ENCODE results near the gene TMEM123.
A peak's percentile ranks its signal among the peaks of the same experiment; 100 is the strongest.

Gene TMEM123

DNA sequence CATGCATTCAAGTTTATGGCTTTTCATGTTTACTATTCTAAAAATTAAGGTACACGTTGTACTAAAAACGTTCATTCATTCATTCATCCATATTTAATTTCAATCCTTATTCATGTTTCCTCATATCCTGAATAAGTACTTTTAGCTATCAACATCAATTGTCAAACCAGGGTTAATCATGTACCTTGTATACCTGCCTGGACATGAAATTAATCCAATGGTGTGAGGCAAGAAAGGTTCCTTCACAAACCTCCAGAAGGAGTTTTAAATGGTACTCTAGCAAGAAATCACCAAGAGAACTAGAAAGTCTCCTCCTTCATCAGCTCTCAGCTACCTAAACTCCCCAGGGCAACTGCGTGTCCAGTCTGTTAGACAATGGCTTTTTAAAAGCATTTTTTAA, 33.4 kb downstream of the TMEM123 start:
- 0 out of 2 replicates have a peak, but pooled peaks cover 3% of the 10 kb centered on the region for H3K9me3 ChIP-seq (ENCODE audit: insufficient read depth, low read depth, low read length)
- no peaks in the 10 kb centered on the region for H3K9me2 ChIP-seq (replicated peaks; ENCODE audit: low read depth, low read length)
- H3K4me1 ChIP-seq (ENCODE audit: insufficient read depth, low read length, poor library complexity, severe bottlenecking), result peaks cover 48% of the 10 kb centered on the region
- H3K9ac ChIP-seq (ENCODE audit: low read depth, low read length, poor library complexity, severe bottlenecking), result no peak overlapping the region
- H3F3A ChIP-seq (ENCODE audit: low read depth), result peaks cover 4% of the 10 kb centered on the region
- H3K4me3 ChIP-seq (ENCODE audit: low read length, poor library complexity, severe bottlenecking), result no peak overlapping the region
- TF ChIP-seq, protein P1, sequence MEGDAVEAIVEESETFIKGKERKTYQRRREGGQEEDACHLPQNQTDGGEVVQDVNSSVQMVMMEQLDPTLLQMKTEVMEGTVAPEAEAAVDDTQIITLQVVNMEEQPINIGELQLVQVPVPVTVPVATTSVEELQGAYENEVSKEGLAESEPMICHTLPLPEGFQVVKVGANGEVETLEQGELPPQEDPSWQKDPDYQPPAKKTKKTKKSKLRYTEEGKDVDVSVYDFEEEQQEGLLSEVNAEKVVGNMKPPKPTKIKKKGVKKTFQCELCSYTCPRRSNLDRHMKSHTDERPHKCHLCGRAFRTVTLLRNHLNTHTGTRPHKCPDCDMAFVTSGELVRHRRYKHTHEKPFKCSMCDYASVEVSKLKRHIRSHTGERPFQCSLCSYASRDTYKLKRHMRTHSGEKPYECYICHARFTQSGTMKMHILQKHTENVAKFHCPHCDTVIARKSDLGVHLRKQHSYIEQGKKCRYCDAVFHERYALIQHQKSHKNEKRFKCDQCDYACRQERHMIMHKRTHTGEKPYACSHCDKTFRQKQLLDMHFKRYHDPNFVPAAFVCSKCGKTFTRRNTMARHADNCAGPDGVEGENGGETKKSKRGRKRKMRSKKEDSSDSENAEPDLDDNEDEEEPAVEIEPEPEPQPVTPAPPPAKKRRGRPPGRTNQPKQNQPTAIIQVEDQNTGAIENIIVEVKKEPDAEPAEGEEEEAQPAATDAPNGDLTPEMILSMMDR (conservative IDR thresholded peaks at IDR 0.05; ENCODE audit: low read length), result no peak
- TF ChIP-seq EZH2phosphoT487 (IDR thresholded peaks at IDR 0.05; ENCODE audit: borderline replicate concordance), result no peak
- H2AFZ ChIP-seq (ENCODE audit: low read length), result no peak overlapping the region
- H3K4me2 ChIP-seq (ENCODE audit: low read depth, low read length, poor library complexity, severe bottlenecking), result no peak overlapping the region
- H4K20me1 ChIP-seq (ENCODE audit: insufficient read depth, low read length, poor library complexity, severe bottlenecking), result peaks cover 100% of the 10 kb centered on the region
- peaks cover 40% of the 10 kb centered on the region for H3K36me3 ChIP-seq (ENCODE audit: insufficient read depth, low read length)
- peaks cover 100% of the 10 kb centered on the region for H3K79me2 ChIP-seq (ENCODE audit: insufficient read depth, low read length)
- H3K27me3 ChIP-seq (ENCODE audit: insufficient read depth, low read length, poor library complexity, severe bottlenecking), result no peaks in the 10 kb centered on the region

DNA sequence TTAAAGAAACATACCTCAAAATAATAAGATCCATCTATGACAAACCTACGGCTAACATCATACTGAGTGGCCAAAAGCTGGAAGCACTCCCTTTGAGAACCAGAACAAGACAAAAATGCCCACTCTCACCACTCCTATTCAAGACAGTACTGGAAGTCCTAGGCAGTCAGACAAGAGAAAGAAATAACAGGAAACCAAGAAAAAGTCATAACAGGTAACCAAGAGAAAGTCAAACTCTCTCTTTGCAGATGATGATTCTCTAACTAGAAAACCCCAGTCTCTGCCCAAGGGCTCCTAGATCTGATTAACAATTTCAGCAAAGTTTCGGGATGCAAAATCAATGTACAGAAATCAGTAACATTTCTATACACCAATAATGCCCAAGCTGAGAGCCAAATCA, 35.6 kb downstream of the TMEM123 start:
- Histone ChIP-seq H3K9me2 (replicated peaks; ENCODE audit: low read depth, low read length) (no peaks in the 10 kb centered on the region), H3K4me2 (ENCODE audit: low read depth, low read length, poor library complexity, severe bottlenecking) (peak overlapping the region; percentile 9), H4K20me1 (ENCODE audit: insufficient read depth, low read length, poor library complexity, severe bottlenecking) (peaks cover 100% of the 10 kb centered on the region), H3K79me2 (ENCODE audit: insufficient read depth, low read length) (peaks cover 100% of the 10 kb centered on the region), H2AFZ (ENCODE audit: low read length) (no peak overlapping the region), H3F3A (ENCODE audit: low read depth) (peaks cover 4% of the 10 kb centered on the region), H3K4me3 (ENCODE audit: low read length, poor library complexity, severe bottlenecking) (no peak overlapping the region), H3K4me1 (ENCODE audit: insufficient read depth, low read length, poor library complexity, severe bottlenecking) (peaks cover 42% of the 10 kb centered on the region), H3K9ac (ENCODE audit: low read depth, low read length, poor library complexity, severe bottlenecking) (no peak overlapping the region), H3K9me3 (ENCODE audit: insufficient read depth, low read depth, low read length) (0 out of 2 replicates have a peak, but pooled peaks cover 3% of the 10 kb centered on the region), H3K27me3 (ENCODE audit: insufficient read depth, low read length, poor library complexity, severe bottlenecking) (no peaks in the 10 kb centered on the region), H3K36me3 (ENCODE audit: insufficient read depth, low read length) (peaks cover 32% of the 10 kb centered on the region)
- no peak for TF ChIP-seq EZH2phosphoT487 (IDR thresholded peaks at IDR 0.05; ENCODE audit: borderline replicate concordance)
- TF ChIP-seq, protein P1 (conservative IDR thresholded peaks at IDR 0.05; ENCODE audit: low read length), result no peak

DNA sequence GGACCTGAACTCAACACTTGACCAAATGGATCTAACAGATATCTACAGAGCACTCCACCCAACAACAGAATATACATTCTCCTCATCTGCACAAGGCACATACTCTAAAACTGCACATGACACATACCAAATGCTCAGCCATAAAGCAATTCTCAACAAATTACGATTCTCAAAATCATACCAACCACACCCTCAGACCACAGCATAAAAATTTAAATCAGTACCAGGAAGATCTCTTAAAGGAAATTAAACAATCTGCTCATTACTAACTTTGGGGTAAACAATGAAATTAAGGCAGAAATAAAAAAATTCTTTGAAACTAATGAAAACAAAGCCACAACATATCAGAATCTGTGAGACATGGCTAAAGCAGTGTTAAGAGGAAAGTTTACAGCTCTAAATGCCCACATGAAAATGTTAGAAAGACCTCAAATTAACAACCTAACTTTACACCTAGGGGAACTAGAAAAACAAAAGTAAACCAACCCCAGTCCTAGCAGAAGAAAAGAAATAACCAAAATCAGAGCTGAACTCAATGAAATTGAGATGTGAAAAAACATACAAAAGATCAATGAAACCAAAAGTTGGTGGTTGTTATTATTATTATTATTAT, 37.2 kb downstream of the TMEM123 start:
- peaks cover 100% of the 10 kb centered on the region for H3K79me2 ChIP-seq (ENCODE audit: insufficient read depth, low read length)

More for the DNA sequence above, 37.2 kb downstream of the TMEM123 start:
- peaks cover 27% of the 10 kb centered on the region for H3K4me1 ChIP-seq (ENCODE audit: insufficient read depth, low read length, poor library complexity, severe bottlenecking)
- H3K4me2 ChIP-seq (ENCODE audit: low read depth, low read length, poor library complexity, severe bottlenecking), result no peak overlapping the region
- no peak overlapping the region for H3K4me3 ChIP-seq (ENCODE audit: low read length, poor library complexity, severe bottlenecking)
- TF ChIP-seq, protein P1 (conservative IDR thresholded peaks at IDR 0.05; ENCODE audit: low read length), result no peak
- TF ChIP-seq EZH2phosphoT487 (IDR thresholded peaks at IDR 0.05; ENCODE audit: borderline replicate concordance), result no peak
- H4K20me1 ChIP-seq (ENCODE audit: insufficient read depth, low read length, poor library complexity, severe bottlenecking), result peaks cover 100% of the 10 kb centered on the region
- no peaks in the 10 kb centered on the region for H3K9me2 ChIP-seq (replicated peaks; ENCODE audit: low read depth, low read length)
- H2AFZ ChIP-seq (ENCODE audit: low read length), result no peak overlapping the region
- H3K27me3 ChIP-seq (ENCODE audit: insufficient read depth, low read length, poor library complexity, severe bottlenecking), result no peaks in the 10 kb centered on the region
- H3F3A ChIP-seq (ENCODE audit: low read depth), result no peaks in the 10 kb centered on the region
- peaks cover 35% of the 10 kb centered on the region for H3K36me3 ChIP-seq (ENCODE audit: insufficient read depth, low read length)
- H3K9ac ChIP-seq (ENCODE audit: low read depth, low read length, poor library complexity, severe bottlenecking), result no peak overlapping the region
- 0 out of 2 replicates have a peak, but pooled peaks cover 3% of the 10 kb centered on the region for H3K9me3 ChIP-seq (ENCODE audit: insufficient read depth, low read depth, low read length)

Measured in Loucy (cell line).